Esophagus (tissue), 2 donors: ENCODE data around the gene FAM149B1. TPM values are rescaled to one million over a fixed set of nuclear protein-coding genes. Genes with fewer than 3 reads are reported as not detected.

Experiments used
- H3K27ac ChIP-seq, 2 donors: one replicate each; pipeline ENCODE4 v1.5.1; 2013; ENCODE audit warnings: low read depth in 2 of 2, mild to moderate bottlenecking in 2 of 2, inconsistent platforms in 1 of 2, low read length in 1 of 2, moderate library complexity in 1 of 2
- H3K27me3 ChIP-seq, 2 donors: one replicate each; pipeline ENCODE4 v1.6.1; 2013; ENCODE audit warnings: low read length in 2 of 2, control low read depth in 1 of 2, mild to moderate bottlenecking in 1 of 2; ENCODE audit not compliant: insufficient read depth in 2 of 2, control insufficient read depth in 1 of 2
- H3K36me3 ChIP-seq, 2 donors: one replicate each; pipeline ENCODE4 v1.6.1; 2013; ENCODE audit warnings: low read length in 1 of 2; ENCODE audit not compliant: control insufficient read depth in 2 of 2, insufficient read depth in 2 of 2
- H3K4me1 ChIP-seq, 2 donors: one replicate each; pipeline ENCODE4 v1.6.1; 2013; ENCODE audit warnings: low read length in 1 of 2; ENCODE audit not compliant: control insufficient read depth in 2 of 2, insufficient read depth in 2 of 2
- H3K4me3 ChIP-seq, 2 donors: one replicate each; pipeline ENCODE4 v1.5.1; 2013; ENCODE audit warnings: low read length in 2 of 2, mild to moderate bottlenecking in 2 of 2, low read depth in 1 of 2, moderate library complexity in 1 of 2
- H3K9me3 ChIP-seq, 2 donors: one replicate each; pipeline ENCODE4 v1.6.1; 2013; ENCODE audit warnings: mild to moderate bottlenecking in 2 of 2, low read depth in 1 of 2, low read length in 1 of 2, moderate library complexity in 1 of 2; ENCODE audit not compliant: control insufficient read depth in 2 of 2, insufficient read depth in 1 of 2
- whole genome bisulfite sequencing, 2 donors: extraction: QIAGEN DNeasy Blood & Tissue Kit; methylation state at CpG; one replicate each; pipeline ENCODE4 v1.1.7; 2013; 5-methylcytosine and 5-hydroxymethylcytosine counted together
- polyA plus RNA-seq, 2 donors: library from polyadenylated mRNA; stranded (reverse); fragments of 200-250 nt; gene quantifications; one replicate each; pipeline ENCODE4 v1.2.3, GENCODE V29; 2013
- donor health status: healthy with polysubstance abuse.
- donor health status: Bipolar disorder and iron deficiency.

FAM149B1 gene
- polyA plus RNA-seq, 2 donors: 9.4 to 21.7 TPM

DNA sequence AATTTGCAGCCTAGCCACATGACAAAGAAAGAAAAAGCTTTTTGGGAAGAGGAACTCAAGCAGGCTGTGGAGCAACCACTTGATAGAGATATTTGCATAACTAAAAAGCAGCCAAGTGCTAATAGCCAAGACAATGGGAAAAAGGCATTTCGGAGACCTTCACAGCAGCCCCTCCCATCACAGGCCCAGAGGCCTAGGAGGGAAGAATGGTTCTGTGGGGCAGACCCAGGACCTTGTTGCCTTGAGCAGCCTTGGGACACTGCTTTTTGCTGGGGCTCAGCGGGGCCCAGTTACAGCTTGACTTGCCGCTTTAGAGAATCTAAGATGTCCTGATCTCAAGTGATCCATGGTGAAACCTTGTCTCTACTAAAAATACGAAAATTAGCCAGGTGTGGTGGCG is 38.5 kb downstream of the FAM149B1 start:
- H3K4me3 ChIP-seq: no peak overlapping the region
- WGBS, 2 donors: 95 to 98% methylated on average over 5 of the region's 5 CpGs
- H3K36me3 ChIP-seq: no peaks in the 10 kb centered on the region
- H3K9me3 ChIP-seq: no peaks in the 10 kb centered on the region
- no peaks in the 10 kb centered on the region for H3K4me1 ChIP-seq
- no peak overlapping the region for H3K27ac ChIP-seq
- no peaks in the 10 kb centered on the region for H3K27me3 ChIP-seq

- 65 to 83% methylated on average over 2 of the region's 2 CpGs for WGBS, 2 donors
- no peak overlapping the region for H3K4me3 ChIP-seq
- no peaks in the 10 kb centered on the region for H3K4me1 ChIP-seq
- no peaks in the 10 kb centered on the region for H3K27me3 ChIP-seq
- H3K36me3 ChIP-seq: no peaks in the 10 kb centered on the region
- no peak overlapping the region for H3K27ac ChIP-seq
- H3K9me3 ChIP-seq: no peaks in the 10 kb centered on the region
Observed at GRCh38 chr10:73207883-73208282, 40.0 kb downstream of the FAM149B1 start.

GRCh38 chr10:73209705-73210104 is 41.8 kb downstream of the FAM149B1 start:
- Histone ChIP-seq H3K27me3 (no peaks in the 10 kb centered on the region), H3K4me1 (no peaks in the 10 kb centered on the region), H3K4me3 (no peak overlapping the region), H3K9me3 (no peaks in the 10 kb centered on the region), H3K27ac (no peak overlapping the region), H3K36me3 (no peaks in the 10 kb centered on the region)
- 45 to 47% methylated on average over 1 of the region's 1 CpG for WGBS, 2 donors

DNA sequence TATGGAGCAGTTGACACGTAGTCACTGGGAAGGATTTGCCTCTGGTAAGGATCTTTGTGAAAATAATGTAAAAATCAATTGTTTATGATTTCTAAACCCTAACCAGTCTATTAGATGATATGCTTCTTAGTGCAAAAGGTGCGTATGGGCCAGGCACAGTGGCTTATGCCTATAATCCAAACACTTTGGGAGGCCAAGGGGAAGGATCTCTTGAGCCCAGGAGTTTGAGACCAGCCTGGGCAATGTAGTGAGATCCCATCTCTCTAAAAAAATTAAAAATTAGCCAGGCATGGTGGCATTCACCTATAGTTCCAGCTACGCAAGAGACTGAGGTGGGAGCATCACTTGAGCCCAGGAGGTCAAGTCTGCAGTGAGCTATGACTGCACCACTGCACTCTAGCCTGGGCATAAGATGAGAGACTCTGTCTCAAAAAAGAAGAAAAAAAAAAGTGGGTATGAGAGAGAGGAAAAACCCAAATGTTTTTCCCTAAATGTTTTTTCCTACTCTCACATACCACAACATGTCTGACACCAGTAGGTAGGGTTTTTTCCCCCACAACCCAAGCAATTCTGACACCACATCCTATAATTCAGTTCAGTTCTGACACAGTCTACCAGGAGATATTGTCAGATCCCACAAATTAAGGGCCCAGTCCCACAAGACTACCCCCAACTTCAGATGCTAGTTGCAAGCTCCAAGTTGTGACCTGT is 42.6 kb downstream of the FAM149B1 start:
- H3K27ac ChIP-seq: no peak overlapping the region
- no peaks in the 10 kb centered on the region for H3K36me3 ChIP-seq
- 95 to 98% methylated on average over 3 of the region's 3 CpGs for WGBS, 2 donors
- H3K4me1 ChIP-seq: no peaks in the 10 kb centered on the region
- no peak overlapping the region for H3K4me3 ChIP-seq
- no peaks in the 10 kb centered on the region for H3K27me3 ChIP-seq
- no peaks in the 10 kb centered on the region for H3K9me3 ChIP-seq

DNA sequence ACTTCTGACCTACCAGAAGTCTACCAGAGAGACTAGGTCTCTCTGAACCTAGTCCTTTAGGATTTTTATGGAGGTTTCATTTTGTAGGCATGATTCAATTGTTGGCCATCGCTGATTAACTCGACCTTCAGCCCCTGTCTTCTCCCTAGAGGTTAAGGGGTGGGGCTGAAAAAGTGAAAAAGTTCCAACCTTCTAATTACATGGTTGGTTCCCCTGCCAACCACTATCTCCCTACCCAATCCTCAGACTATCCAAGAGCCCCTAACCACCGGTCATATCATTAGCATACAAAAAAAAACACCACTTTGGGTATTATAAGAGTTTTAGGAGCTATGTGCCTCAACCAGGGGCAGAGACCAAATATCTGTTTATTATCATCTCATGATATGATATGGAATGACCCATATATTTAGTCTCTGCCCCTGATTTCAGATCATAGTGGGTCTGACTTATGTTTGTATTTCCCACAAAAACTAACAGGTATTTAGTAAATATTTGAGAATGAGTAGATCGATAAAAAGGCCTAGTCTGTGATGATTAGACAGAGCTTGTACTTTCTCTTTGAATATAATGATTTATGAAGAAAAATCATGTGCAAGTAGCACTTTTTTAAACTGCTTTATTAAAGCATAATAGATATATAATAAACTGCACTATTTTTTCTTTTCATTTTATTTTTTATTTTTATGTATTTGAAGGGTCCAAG is 43.3 kb downstream of the FAM149B1 start:
- no peak overlapping the region for H3K4me3 ChIP-seq
- no peaks in the 10 kb centered on the region for H3K36me3 ChIP-seq
- 84 to 89% methylated on average over 4 of the region's 4 CpGs for WGBS, 2 donors
- no peaks in the 10 kb centered on the region for H3K27me3 ChIP-seq
- H3K9me3 ChIP-seq: no peaks in the 10 kb centered on the region
- H3K27ac ChIP-seq: no peak overlapping the region
- no peaks in the 10 kb centered on the region for H3K4me1 ChIP-seq

- peaks cover 0 to 5% of the 10 kb centered on the region in 2 donors for H3K36me3 ChIP-seq
- H3K27ac ChIP-seq: no peak overlapping the region
- H3K9me3 ChIP-seq: no peaks in the 10 kb centered on the region
- H3K4me1 ChIP-seq: no peaks in the 10 kb centered on the region
- no peaks in the 10 kb centered on the region for H3K27me3 ChIP-seq
- no peak overlapping the region for H3K4me3 ChIP-seq
- 95 to 98% methylated on average over 1 of the region's 1 CpG for WGBS, 2 donors
Observed at GRCh38 chr10:73215749-73216148, 47.8 kb downstream of the FAM149B1 start.

- Histone ChIP-seq H3K27me3 (no peaks in the 10 kb centered on the region), H3K27ac (no peak overlapping the region), H3K9me3 (no peaks in the 10 kb centered on the region), H3K36me3 (peaks cover 0 to 5% of the 10 kb centered on the region in 2 donors), H3K4me1 (no peaks in the 10 kb centered on the region), H3K4me3 (no peak overlapping the region)
- WGBS, 2 donors: 90 to 91% methylated on average over 2 of the region's 2 CpGs
Observed at GRCh38 chr10:73217628-73218027, 49.7 kb downstream of the FAM149B1 start.

GRCh38 chr10:73218431-73219191 is 50.7 kb downstream of the FAM149B1 start:
- no peaks in the 10 kb centered on the region for H3K27me3 ChIP-seq
- H3K27ac ChIP-seq: no peak overlapping the region
- H3K9me3 ChIP-seq: no peaks in the 10 kb centered on the region
- peaks cover 0 to 5% of the 10 kb centered on the region in 2 donors for H3K36me3 ChIP-seq
- WGBS, 2 donors: 90 to 92% methylated on average over 2 of the region's 2 CpGs
- H3K4me1 ChIP-seq: no peaks in the 10 kb centered on the region
- H3K4me3 ChIP-seq: no peak overlapping the region

DNA sequence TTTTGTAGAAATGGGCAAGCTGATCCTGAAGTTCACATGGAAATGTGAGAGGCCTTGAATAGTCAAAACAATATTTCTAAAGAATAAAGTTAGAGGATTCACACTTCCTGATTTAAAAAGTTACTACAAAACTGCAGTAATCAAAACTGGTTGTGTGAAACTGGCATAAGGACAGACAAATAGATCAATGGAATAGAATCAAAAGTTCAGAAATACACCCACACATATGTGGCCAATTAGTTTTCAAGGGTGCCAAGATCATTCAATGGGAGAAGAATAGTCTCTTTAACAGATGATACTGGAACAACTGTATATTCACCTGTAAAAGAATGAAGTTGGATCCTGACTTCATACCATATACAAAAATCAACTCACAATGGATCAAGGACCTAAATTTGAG is 51.5 kb downstream of the FAM149B1 start:
- Histone ChIP-seq H3K27me3 (no peaks in the 10 kb centered on the region), H3K36me3 (peaks cover 0 to 5% of the 10 kb centered on the region in 2 donors), H3K27ac (no peak overlapping the region), H3K4me3 (no peak overlapping the region), H3K9me3 (no peaks in the 10 kb centered on the region), H3K4me1 (no peaks in the 10 kb centered on the region)
